ENCODE results near the gene FOXO6.
A peak's percentile ranks its signal among the peaks of the same experiment; 100 is the strongest.

FOXO6 gene

DNA sequence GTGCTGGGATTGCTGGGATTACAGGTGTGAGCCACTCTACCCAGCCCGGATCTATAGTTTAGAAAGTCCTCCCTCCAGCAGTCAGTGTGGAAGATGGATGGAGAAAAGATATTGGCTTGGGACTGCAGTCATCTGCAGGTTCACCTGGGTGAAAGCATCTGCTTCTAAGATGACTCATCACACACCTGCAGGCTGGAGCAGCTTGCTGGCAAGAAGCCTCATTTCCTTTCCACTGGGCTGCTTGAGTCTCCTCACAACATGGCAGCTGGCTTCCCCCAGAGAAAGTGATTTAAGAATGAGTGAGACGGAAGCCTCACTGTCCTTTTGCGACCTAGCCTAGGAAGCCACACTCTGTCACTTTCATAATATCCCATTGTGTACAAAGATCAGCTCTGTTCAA, 50.0 kb downstream of the FOXO6 start:
- no peak for DNase-seq

GRCh38 chr1:41412748-41413147, 51.5 kb downstream of the FOXO6 start:
- DNase-seq: no peak

GRCh38 chr1:41413748-41414281, 52.6 kb downstream of the FOXO6 start:
- no peak for DNase-seq

- no peak for DNase-seq
These were observed 53.1 kb downstream of the FOXO6 start for GRCh38 chr1:41414296-41414695.

- no peak for DNase-seq
These were observed 53.6 kb downstream of the FOXO6 start for GRCh38 chr1:41414716-41415306.

- DNase-seq: no peak
These were observed 54.8 kb downstream of the FOXO6 start for GRCh38 chr1:41416081-41416480.

GRCh38 chr1:41416552-41417334, 55.5 kb downstream of the FOXO6 start:
- DNase-seq: peak; percentile 65

DNA sequence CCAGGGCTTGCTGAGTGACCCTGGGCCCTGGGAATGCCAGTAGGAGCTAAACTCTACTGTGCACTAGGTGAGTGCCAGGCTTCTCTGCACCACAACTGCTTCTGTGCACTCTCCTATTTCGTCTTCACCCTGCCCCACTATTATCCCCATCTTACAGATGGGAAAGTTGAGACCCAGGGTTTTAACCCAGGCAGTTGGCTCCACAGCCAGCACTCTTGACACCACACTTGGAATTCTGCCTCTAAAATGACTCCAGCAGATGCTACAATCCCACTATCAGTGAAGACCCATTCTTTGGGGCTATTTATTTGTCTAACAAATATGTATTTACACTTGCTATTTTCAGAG, 56.1 kb downstream of the FOXO6 start:
- DNase-seq: no peak

DNA sequence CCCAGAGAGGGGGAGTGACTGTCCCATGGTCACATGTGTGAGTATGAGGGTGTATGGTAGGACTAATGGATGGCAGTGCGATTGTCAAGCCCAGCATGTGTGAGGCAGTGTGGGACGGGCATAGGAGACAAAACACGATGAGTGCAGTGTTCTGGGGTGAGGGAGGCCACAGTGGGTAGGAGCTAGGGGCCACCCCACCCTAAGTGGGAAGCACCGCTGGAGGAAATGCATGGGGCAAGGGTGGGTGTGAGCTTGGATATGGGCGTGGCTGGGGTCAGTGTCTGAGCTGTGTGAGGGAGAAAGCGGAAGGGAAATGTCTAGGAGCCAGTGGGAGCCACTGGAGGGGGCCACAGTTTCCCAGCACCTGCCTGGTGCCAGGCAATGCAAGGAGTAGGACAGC, 56.5 kb downstream of the FOXO6 start:
- no peak for DNase-seq

GRCh38 chr1:41418857-41419583, 57.8 kb downstream of the FOXO6 start:
- DNase-seq: no peak

DNA sequence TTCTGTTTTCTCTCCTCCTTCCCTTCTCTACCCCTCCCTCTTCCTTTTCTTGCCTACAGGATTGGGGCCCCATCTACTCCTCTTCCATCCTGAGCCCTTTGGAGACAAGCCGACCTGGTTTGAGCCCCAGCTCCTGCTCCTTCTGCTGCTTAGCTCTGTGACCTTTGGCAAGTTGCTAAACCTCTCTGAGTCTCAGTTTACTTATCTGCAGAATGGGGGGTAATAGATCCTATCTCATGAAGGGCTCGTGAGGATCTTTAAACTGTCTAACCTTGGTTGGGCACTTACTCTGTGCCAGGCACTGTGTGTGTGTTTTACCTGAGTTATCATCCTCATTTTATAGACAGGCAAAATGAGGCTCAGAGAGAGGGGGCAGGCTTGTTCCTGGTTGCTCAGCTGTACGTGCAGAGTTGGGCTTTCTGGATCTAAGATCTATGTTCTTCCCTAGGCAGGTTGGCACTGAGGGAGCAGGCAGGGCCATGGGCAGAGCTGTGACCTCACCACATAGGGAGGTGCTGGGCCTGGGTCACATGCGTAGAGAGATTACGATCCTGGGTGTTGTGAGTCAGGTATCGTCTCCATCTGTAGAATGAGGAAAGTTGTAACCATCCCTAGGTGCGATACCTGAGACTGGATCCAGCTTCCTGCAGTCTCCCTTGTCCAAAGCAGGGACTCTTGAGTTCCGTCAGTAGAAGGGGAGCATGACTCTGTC, 58.5 kb downstream of the FOXO6 start:
- no peak for DNase-seq

DNA sequence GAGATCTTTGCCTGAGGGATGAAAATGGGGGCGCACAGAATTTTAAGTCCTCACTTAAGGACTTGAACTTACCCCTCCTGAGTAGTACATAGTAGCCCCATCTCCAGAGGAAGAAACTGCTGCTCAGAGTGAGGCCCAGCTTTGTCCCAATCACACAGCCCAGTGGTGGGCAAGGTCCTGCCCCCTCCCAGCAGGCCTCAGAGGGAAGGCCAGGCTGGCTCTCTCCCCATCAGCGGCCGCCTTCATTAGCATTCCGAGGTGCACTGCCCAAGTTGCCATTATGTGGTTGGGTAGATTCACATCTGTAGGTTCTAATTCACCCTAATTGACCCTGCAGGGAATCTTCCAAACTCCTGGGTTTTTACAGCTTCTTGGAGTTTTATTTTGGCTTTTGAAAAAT, 59.1 kb downstream of the FOXO6 start:
- no peak for DNase-seq

- DNase-seq: no peak
These were observed 59.6 kb downstream of the FOXO6 start for GRCh38 chr1:41420860-41421259.

DNA sequence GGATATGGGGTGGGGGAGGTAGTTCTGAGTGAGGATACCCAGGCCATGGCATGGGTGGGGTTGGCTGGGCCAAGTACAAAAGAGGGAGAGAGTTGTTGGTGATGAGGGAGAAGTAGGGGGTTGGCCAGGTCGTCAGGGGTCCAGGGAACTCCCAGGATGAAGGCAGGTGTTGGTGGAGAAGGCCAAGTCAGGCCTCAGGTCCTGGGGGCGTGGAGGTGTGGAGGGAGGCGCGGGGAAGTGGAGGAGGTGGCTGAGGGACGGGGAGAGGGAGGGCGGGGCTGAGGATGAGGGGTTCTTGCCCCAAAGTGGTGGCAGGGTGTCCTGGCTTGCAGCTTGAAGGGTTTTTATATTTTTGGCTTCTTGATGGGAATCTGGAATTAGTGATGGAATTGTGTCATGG, 61.1 kb downstream of the FOXO6 start:
- DNase-seq: no peak

GRCh38 chr1:41423511-41424191, 62.4 kb downstream of the FOXO6 start:
- no peak for DNase-seq

DNA sequence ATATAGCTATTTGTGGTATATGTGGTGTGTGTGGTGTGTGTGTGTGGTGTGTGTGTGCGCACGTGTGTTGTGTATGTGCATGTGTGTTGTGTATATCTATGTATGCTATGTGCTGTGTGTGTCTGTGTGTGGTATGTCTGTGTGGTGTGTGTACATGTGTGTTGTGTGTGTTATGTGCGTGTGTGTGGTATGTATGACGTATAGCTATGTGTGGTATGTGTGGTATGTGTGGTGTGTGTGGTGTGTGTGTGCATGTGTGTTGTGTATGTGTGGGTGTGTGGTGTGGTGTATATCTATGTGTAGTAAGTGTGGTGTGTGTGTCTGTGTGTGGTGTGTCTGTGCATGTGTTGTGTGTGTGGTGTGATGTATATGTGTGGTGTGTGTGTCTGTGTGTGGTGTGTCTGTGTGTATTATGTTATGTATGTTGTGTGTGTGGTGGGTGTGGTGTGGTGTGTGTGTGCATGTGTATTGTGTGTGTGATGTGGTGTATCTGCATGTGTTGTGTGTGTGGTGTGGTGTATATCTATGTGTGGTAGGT, 63.4 kb downstream of the FOXO6 start:
- DNase-seq: no peak

DNA sequence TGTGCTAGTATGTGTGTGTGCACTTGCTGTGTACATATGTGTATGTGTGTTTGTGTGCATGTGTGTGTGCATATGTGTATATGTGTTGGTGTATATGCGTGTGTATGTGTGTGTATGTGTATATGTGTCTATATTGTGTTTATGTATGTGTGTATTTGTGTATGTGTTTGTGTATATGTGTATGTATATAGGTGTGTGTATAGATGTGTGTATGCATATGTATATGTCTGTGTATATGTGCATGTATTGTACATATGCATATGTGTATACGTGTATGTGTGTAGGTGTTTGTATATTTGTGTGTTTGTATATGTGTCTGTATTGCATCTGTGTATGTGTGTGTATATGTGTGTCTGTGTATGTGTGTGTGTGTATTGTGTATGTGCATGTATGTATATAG, 64.1 kb downstream of the FOXO6 start:
- no peak for DNase-seq

DNA sequence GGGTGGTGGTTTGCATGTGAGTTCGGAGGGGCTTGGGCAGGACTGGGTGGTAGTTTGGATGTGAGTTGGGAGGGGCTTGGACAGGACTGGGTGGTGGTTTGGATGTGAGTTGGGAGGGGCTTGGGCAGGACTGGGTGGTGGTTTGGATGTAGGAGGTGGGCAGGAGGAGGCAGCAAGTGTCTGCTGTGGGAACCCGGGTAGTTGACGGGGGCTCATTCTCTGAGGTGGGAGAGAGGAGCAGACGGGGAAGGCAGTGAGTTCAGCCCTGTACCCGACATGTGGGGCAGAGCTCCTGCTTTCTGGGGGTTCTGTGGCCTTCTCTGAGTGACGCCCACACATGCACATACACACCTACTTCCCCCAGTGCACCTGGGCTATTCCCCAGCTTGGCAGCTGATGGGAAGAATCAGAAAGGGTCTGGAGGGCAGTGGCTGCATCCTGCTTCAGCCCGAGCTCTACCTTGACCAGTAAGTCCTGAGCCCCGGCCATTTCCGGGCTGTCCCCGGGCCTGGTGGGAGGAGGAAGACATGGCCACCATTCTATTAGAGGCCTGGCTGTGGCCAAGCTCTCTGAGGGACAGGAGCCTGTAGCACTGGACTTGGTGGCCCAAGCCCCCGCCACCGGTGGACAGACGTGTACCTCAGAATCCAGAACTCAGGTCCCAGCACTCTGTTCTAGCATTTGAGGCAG, 65.1 kb downstream of the FOXO6 start:
- no peak for DNase-seq

- no peak for DNase-seq
These were observed 66.1 kb downstream of the FOXO6 start for GRCh38 chr1:41427122-41427913.

DNA sequence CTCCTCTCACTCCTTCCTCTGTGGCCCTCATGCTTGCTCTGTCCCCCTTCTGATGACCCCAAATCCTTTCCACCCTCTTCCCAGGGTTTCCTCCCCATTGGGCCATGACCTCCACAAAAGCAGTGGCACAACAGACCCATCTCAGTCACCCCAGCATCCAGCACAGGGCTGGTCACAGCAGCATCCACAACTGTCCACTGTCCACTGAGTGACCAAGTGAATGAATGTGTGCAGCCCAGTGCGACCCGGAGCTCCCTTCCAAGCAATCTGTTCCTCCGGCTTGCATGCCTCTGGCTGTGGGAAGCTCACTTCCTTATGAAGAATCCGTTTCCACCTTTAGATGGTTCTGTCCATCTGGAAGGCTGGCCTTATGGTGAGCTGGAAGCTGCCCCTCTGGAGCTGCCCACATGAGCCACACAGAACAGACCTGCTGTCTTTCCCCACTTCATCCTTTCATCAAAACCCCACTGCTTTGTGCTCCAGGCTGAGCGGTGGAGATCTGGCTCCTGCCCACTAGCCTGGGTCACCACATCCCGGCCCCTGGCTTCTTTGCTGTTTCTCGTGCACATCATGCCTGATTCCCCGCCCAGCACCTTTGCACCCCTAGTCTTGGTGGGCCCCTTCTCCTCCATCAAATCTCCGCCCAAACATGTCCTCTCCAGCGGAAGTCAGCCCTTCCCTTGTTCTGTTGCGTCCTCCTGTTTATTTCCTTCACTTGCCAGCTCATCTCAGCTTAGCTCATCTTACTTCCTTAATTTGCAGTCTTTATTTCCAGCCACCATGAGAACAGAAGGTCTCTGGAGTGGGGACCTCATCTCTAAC, 66.9 kb downstream of the FOXO6 start:
- no peak for DNase-seq
